ENCODE measurements around the gene TMEM59. TPM values are rescaled to one million over a fixed set of nuclear protein-coding genes. Genes with fewer than 3 reads are reported as not detected.
A peak's percentile ranks its signal among the peaks of the same experiment; 100 is the strongest.
"Not testable (repeated sequence)": the region's sequence is repeated elsewhere in the genome, so short reads cannot be mapped to it uniquely, and the experiment has no call there.

The TMEM59 gene
- total RNA-seq, 4 donors from 2014 or later: 231 to 408 (median 355) TPM

GRCh38 chr1:54052431-54052933 lies 522 bp downstream of the TMEM59 start:
- no peak for TF ChIP-seq CTCF (IDR thresholded peaks at IDR 0.05)
- DNase-seq (ENCODE audit: low spot score): no peak
- ATAC-seq (ENCODE audit: low FRiP score): peak; percentile 25

GRCh38 chr1:54051933-54052430 lies 1.0 kb downstream of the TMEM59 start:
- ATAC-seq (ENCODE audit: low FRiP score) (no peak), DNase-seq (ENCODE audit: low spot score) (no peak)
- no peak for TF ChIP-seq CTCF (IDR thresholded peaks at IDR 0.05)

GRCh38 chr1:54050435-54050834 lies 2.6 kb downstream of the TMEM59 start:
- ATAC-seq (ENCODE audit: low FRiP score); DNase-seq (ENCODE audit: low spot score): not testable (repeated sequence)

- DNase-seq (ENCODE audit: low spot score): no peak
Measured at GRCh38 chr1:54047384-54048305, 5.4 kb downstream of the TMEM59 start.

GRCh38 chr1:54046671-54047383 lies 6.2 kb downstream of the TMEM59 start:
- ATAC-seq (ENCODE audit: low FRiP score) (no peak), DNase-seq (ENCODE audit: low spot score) (no peak)
- TF ChIP-seq CTCF (IDR thresholded peaks at IDR 0.05): no peak

More at GRCh38 chr1:54047384-54048305, 5.4 kb downstream of the TMEM59 start:
- TF ChIP-seq CTCF (IDR thresholded peaks at IDR 0.05): no peak
- ATAC-seq (ENCODE audit: low FRiP score): no peak

GRCh38 chr1:54045496-54045895 lies 7.5 kb downstream of the TMEM59 start:
- ATAC-seq (ENCODE audit: low FRiP score) (no peak), DNase-seq (ENCODE audit: low spot score) (no peak)
- no peak for TF ChIP-seq CTCF (IDR thresholded peaks at IDR 0.05)

GRCh38 chr1:54041806-54042205 lies 11.2 kb downstream of the TMEM59 start:
- DNase-seq (ENCODE audit: low spot score) (no peak), ATAC-seq (ENCODE audit: low FRiP score) (no peak)
- no peak for TF ChIP-seq CTCF (IDR thresholded peaks at IDR 0.05)

Data from omental fat pad (tissue), 4 donors.